ENCODE results near the gene RPS10. TPM values are rescaled to one million over a fixed set of nuclear protein-coding genes. Genes with fewer than 3 reads are reported as not detected.
A peak's percentile ranks its signal among the peaks of the same experiment; 100 is the strongest.

RPS10 gene
- total RNA-seq (2021) (1,482 and 1,497 TPM in 2 replicates), Bru-seq, nascent RNA (percentile 98 among the genes with signal in this experiment), BruChase-seq, experiment 1, labeled RNA remaining after a 2-hour chase (percentile 95 among the genes with signal in this experiment), BruChase-seq, experiment 2, labeled RNA remaining after a 6-hour chase (percentile 96 among the genes with signal in this experiment)
- long read RNA-seq, transcript RPS10-209 (6 exons, 588 nt), result major isoform, 233 of 392 reads
- long read RNA-seq, transcript RPS10-206 (6 exons, 781 nt), result minor isoform, 106 of 392 reads
- long read RNA-seq, partial matches to known transcripts, result 48 of 392 reads
- long read RNA-seq, other reads (novel, unspliced or antisense), result 4 of 392 reads

- CTCF ChIA-PET, result interaction anchor here (0.5 kb wide), 1 partner anchor 181 kb away, joined by 3 read pairs; no protein-coding TSS in a partner anchor
- Histone ChIP-seq H3K4me1 (ENCODE audit: insufficient read depth, low read length, poor library complexity, severe bottlenecking) (peaks cover 19% of the 10 kb centered on the region), H3K4me3 (ENCODE audit: low read depth, low read length, poor library complexity, severe bottlenecking) (peak within 1 kb of the TSS; percentile 78), H3K27ac (ENCODE audit: low read depth, low read length, poor library complexity, severe bottlenecking) (peak within 1 kb of the TSS; percentile 90), H3K9me3 (ENCODE audit: low read depth, low read length, poor library complexity, severe bottlenecking) (no peaks in the 10 kb centered on the region), H3K36me3 (ENCODE audit: insufficient read depth, low read length, poor library complexity, severe bottlenecking) (peaks cover 43% of the 10 kb centered on the region), H3K27me3 (replicated peaks; ENCODE audit: insufficient read depth, low read depth, low read length, poor library complexity) (no peaks in the 10 kb centered on the region)
- peak; percentile 96 for DNase-seq (ENCODE audit: low spot score)
- intact Hi-C loops (cut with micrococcal nuclease; ENCODE audit: unreplicated experiment), result no loop called here
- no peak for TF ChIP-seq EZH2 (IDR thresholded peaks at IDR 0.05; ENCODE audit: borderline replicate concordance, low read depth, low read length, poor library complexity, severe bottlenecking)
- TF ChIP-seq, protein P1, sequence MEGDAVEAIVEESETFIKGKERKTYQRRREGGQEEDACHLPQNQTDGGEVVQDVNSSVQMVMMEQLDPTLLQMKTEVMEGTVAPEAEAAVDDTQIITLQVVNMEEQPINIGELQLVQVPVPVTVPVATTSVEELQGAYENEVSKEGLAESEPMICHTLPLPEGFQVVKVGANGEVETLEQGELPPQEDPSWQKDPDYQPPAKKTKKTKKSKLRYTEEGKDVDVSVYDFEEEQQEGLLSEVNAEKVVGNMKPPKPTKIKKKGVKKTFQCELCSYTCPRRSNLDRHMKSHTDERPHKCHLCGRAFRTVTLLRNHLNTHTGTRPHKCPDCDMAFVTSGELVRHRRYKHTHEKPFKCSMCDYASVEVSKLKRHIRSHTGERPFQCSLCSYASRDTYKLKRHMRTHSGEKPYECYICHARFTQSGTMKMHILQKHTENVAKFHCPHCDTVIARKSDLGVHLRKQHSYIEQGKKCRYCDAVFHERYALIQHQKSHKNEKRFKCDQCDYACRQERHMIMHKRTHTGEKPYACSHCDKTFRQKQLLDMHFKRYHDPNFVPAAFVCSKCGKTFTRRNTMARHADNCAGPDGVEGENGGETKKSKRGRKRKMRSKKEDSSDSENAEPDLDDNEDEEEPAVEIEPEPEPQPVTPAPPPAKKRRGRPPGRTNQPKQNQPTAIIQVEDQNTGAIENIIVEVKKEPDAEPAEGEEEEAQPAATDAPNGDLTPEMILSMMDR (conservative IDR thresholded peaks at IDR 0.05; ENCODE audit: low read depth, low read length), result no peak
- POLR2A ChIA-PET (ENCODE audit: low non-redundant PET), result interaction anchor here (0.6 to 1.1 kb wide), 3 partner anchors 9 to 121 kb away, joined by 3 to 13 read pairs (median 9); no protein-coding TSS in a partner anchor
- BruUV-seq (replicated peaks), result TSS peak; percentile 69
Observed at GRCh38 chr6:34425498-34426410, at the start of gene RPS10. Gene RPS10 (minus strand): TSS chr6:34426069. CDS start chr6:34425221, 848 bp downstream.

- intact Hi-C loops (cut with micrococcal nuclease; ENCODE audit: unreplicated experiment), result no loop called here
- ChIA-PET CTCF (interaction anchor here (0.5 to 0.6 kb wide), 2 partner anchors 20 to 730 kb away, joined by 4 to 6 read pairs; no protein-coding TSS in a partner anchor), POLR2A (ENCODE audit: low non-redundant PET) (no interaction called here)
- H3K36me3 ChIP-seq (ENCODE audit: insufficient read depth, low read length, poor library complexity, severe bottlenecking), result no peaks in the 10 kb centered on the region
- BruUV-seq (replicated peaks), result no TSS peak
- TF ChIP-seq, protein P1 (conservative IDR thresholded peaks at IDR 0.05; ENCODE audit: low read depth, low read length), result no peak
- TF ChIP-seq EZH2 (IDR thresholded peaks at IDR 0.05; ENCODE audit: borderline replicate concordance, low read depth, low read length, poor library complexity, severe bottlenecking), result no peak
- H3K4me1 ChIP-seq (ENCODE audit: insufficient read depth, low read length, poor library complexity, severe bottlenecking), result peaks cover 7% of the 10 kb centered on the region
- H3K27ac ChIP-seq (ENCODE audit: low read depth, low read length, poor library complexity, severe bottlenecking), result no peak overlapping the region
- no peaks in the 10 kb centered on the region for H3K27me3 ChIP-seq (replicated peaks; ENCODE audit: insufficient read depth, low read depth, low read length, poor library complexity)
- H3K9me3 ChIP-seq (ENCODE audit: low read depth, low read length, poor library complexity, severe bottlenecking), result no peaks in the 10 kb centered on the region
- H3K4me3 ChIP-seq (ENCODE audit: low read depth, low read length, poor library complexity, severe bottlenecking), result no peak overlapping the region
- DNase-seq (ENCODE audit: low spot score), result no peak
Observed at GRCh38 chr6:34475238-34475682, 49.4 kb upstream of the RPS10 start.

- no peak overlapping the region for H3K4me3 ChIP-seq (ENCODE audit: low read depth, low read length, poor library complexity, severe bottlenecking)
- no peak for TF ChIP-seq EZH2 (IDR thresholded peaks at IDR 0.05; ENCODE audit: borderline replicate concordance, low read depth, low read length, poor library complexity, severe bottlenecking)
- TF ChIP-seq, protein P1 (conservative IDR thresholded peaks at IDR 0.05; ENCODE audit: low read depth, low read length), result no peak
- H3K27ac ChIP-seq (ENCODE audit: low read depth, low read length, poor library complexity, severe bottlenecking), result no peak overlapping the region
- H3K4me1 ChIP-seq (ENCODE audit: insufficient read depth, low read length, poor library complexity, severe bottlenecking), result peaks cover 7% of the 10 kb centered on the region
- no peaks in the 10 kb centered on the region for H3K36me3 ChIP-seq (ENCODE audit: insufficient read depth, low read length, poor library complexity, severe bottlenecking)
- H3K27me3 ChIP-seq (replicated peaks; ENCODE audit: insufficient read depth, low read depth, low read length, poor library complexity), result no peaks in the 10 kb centered on the region
- BruUV-seq (replicated peaks), result no TSS peak
- no peak for DNase-seq (ENCODE audit: low spot score)
- H3K9me3 ChIP-seq (ENCODE audit: low read depth, low read length, poor library complexity, severe bottlenecking), result no peaks in the 10 kb centered on the region
- ChIA-PET CTCF (interaction anchor here (0.5 to 0.7 kb wide), 2 partner anchors 21 to 437 kb away, joined by 4 to 8 read pairs; no protein-coding TSS in a partner anchor), POLR2A (ENCODE audit: low non-redundant PET) (no interaction called here)
- intact Hi-C loops (cut with micrococcal nuclease; ENCODE audit: unreplicated experiment), result no loop called here
Observed at GRCh38 chr6:34474754-34475153, 48.9 kb upstream of the RPS10 start.

Measured in A673 (cell line).